Caco-2 (cell line): ENCODE measurements around the gene CFAP43. TPM values are rescaled to one million over a fixed set of nuclear protein-coding genes. Genes with fewer than 3 reads are reported as not detected.

Experiments
- BruUV-seq: library from RNA; stranded (reverse); fragments of 400-500 nt; replicated peaks from 2 replicates; lab custom pipeline; 2021; lab: Mats Ljungman, UMichigan
- CTCF ChIA-PET: fragments of 300-600 bp; sonication (Branson Sonifier 250); formaldehyde crosslinking; loops from one replicate; lab custom pipeline; 2022; ENCODE audit warnings: antibody characterized with exemption; lab: Charles Lee
- POLR2A ChIA-PET: fragments of 300-600 bp; sonication (Branson Sonifier 250); formaldehyde crosslinking; loops from one replicate; lab custom pipeline; 2022; ENCODE audit warnings: antibody characterized with exemption; lab: Charles Lee
- DNase-seq, 2 experiments: peaks; one replicate each; pipeline versions ENCODE4 v3.0.0 to v3.0.0-alpha.2; 2020 to 2022
- H3K27me3 ChIP-seq: replicated peaks from 2 replicates; pipeline ENCODE4 v1.6.0; 2011; ENCODE audit warnings: low read length; ENCODE audit not compliant: control insufficient read depth, insufficient read depth
- H3K36me3 ChIP-seq: 2 replicates; pipeline ENCODE4 v1.5.1; 2011; ENCODE audit warnings: low read length; ENCODE audit not compliant: control insufficient read depth, insufficient read depth
- H3K4me1 ChIP-seq: fragments of 250-450 bp; sonication (Bioruptor Pico); 2 replicates; pipeline ENCODE4 v1.5.1; 2020; ENCODE audit warnings: mild to moderate bottlenecking
- H3K4me3 ChIP-seq: 2 replicates; pipeline ENCODE4 v1.5.1; 2011; ENCODE audit warnings: low read depth, mild to moderate bottlenecking, control low read depth, low read length
- H3K9me3 ChIP-seq: fragments of 250-450 bp; sonication (Bioruptor Pico); 2 replicates; pipeline ENCODE4 v1.5.1; 2020; ENCODE audit warnings: mild to moderate bottlenecking, moderate library complexity
- H3K27ac Mint-ChIP-seq: one replicate; pipeline ENCODE4 v1.8.0; 2022; ENCODE audit warnings: mixed read lengths; ENCODE audit not compliant: unreplicated experiment
- H3K27me3 Mint-ChIP-seq: one replicate; pipeline ENCODE4 v1.8.0; 2022; ENCODE audit warnings: mixed read lengths; ENCODE audit not compliant: insufficient read depth, unreplicated experiment
- H3K36me3 Mint-ChIP-seq: one replicate; pipeline ENCODE4 v1.8.0; 2022; ENCODE audit warnings: mild to moderate bottlenecking, mixed read lengths; ENCODE audit not compliant: insufficient read depth, unreplicated experiment
- H3K4me1 Mint-ChIP-seq: one replicate; pipeline ENCODE4 v1.8.0; 2022; ENCODE audit warnings: low read depth, mixed read lengths; ENCODE audit not compliant: unreplicated experiment
- H3K4me3 Mint-ChIP-seq: one replicate; pipeline ENCODE4 v1.8.0; 2022; ENCODE audit warnings: mild to moderate bottlenecking, moderate library complexity, mixed read lengths; ENCODE audit not compliant: unreplicated experiment
- H3K9me3 Mint-ChIP-seq: one replicate; pipeline ENCODE4 v1.8.0; 2022; ENCODE audit warnings: mixed read lengths; ENCODE audit not compliant: unreplicated experiment
- intact Hi-C: fragments of 100-400 bp; cut with micrococcal nuclease; formaldehyde crosslinking; loops from one replicate; pipeline ENCODE4 v1.10.0; 2022; ENCODE audit not compliant: unreplicated experiment
- total RNA-seq: library from RNA; stranded (reverse); gene quantifications from 2 replicates; pipeline ENCODE4 v1.2.3, GENCODE V29; 2022
- TF ChIP-seq, protein P1 (sequence below), 2 experiments: fragments of 200-600 bp in 1 of 2; IDR thresholded peaks; 1 replicate in 1 of 2; 2 replicates in 1 of 2; pipeline versions ENCODE4 v1.5.1 to v1.8.0; 2011 to 2022; ENCODE audit warnings: antibody characterized with exemption in 1 of 2, control low read depth in 1 of 2, inconsistent platforms in 1 of 2, low read depth in 1 of 2, low read length in 1 of 2, mild to moderate bottlenecking in 1 of 2, moderate library complexity in 1 of 2; ENCODE audit not compliant: insufficient read depth in 1 of 2, severe bottlenecking in 1 of 2, unreplicated experiment in 1 of 2

CFAP43 gene
- total RNA-seq, 1 experiment from 2014 or later = 0.52 TPM

- intact Hi-C loops = no loop called here
- H3K27me3 ChIP-seq = no peaks in the 10 kb centered on the region
- Mint-ChIP-seq H3K9me3 (no peaks in the 10 kb centered on the region), H3K36me3 (peaks cover 80% of the 10 kb centered on the region), H3K27me3 (no peaks in the 10 kb centered on the region), H3K4me3 (no peak overlapping the region), H3K27ac (no peak overlapping the region), H3K4me1 (peaks cover 18% of the 10 kb centered on the region)
- ChIA-PET CTCF (no interaction called here), POLR2A (no interaction called here)
- TF ChIP-seq, protein P1, sequence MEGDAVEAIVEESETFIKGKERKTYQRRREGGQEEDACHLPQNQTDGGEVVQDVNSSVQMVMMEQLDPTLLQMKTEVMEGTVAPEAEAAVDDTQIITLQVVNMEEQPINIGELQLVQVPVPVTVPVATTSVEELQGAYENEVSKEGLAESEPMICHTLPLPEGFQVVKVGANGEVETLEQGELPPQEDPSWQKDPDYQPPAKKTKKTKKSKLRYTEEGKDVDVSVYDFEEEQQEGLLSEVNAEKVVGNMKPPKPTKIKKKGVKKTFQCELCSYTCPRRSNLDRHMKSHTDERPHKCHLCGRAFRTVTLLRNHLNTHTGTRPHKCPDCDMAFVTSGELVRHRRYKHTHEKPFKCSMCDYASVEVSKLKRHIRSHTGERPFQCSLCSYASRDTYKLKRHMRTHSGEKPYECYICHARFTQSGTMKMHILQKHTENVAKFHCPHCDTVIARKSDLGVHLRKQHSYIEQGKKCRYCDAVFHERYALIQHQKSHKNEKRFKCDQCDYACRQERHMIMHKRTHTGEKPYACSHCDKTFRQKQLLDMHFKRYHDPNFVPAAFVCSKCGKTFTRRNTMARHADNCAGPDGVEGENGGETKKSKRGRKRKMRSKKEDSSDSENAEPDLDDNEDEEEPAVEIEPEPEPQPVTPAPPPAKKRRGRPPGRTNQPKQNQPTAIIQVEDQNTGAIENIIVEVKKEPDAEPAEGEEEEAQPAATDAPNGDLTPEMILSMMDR (IDR thresholded peaks at IDR 0.05; ENCODE audit: insufficient read depth in 1 of 2, low read depth in 1 of 2, low read length in 1 of 2, severe bottlenecking in 1 of 2, unreplicated experiment in 1 of 2) = no peak
- no TSS peak for BruUV-seq
- H3K4me3 ChIP-seq = no peak overlapping the region
- peaks cover 31% of the 10 kb centered on the region for H3K4me1 ChIP-seq
- H3K9me3 ChIP-seq = no peaks in the 10 kb centered on the region
- H3K36me3 ChIP-seq = peaks cover 5% of the 10 kb centered on the region; the same call in 1 of the 2 replicates
- DNase-seq = no peak
These were observed 32.6 kb upstream of the CFAP43 start for GRCh38 chr10:104264783-104265182.

DNA sequence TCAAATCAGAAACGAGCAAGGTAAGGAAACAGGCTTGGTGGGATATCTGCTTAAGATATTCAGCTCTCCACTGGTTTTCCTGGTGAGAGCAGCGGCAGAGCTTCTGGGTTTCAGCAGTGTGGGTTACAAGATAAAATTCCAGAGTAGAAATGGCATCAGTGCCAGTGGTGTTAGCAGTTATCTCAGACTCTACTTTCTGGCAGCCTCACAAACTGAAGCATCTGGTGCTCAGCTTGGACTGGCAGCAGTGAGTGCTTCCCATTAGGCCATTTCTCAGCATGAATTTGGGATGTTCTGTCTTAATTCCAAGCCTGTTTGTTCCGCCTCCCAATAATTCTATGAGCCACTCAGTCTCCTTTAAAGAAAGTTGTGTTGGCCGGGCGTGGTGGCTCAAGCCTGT lies 29.9 kb upstream of the CFAP43 start:
- intact Hi-C loops = no loop called here
- Mint-ChIP-seq H3K4me1 (peaks cover 11% of the 10 kb centered on the region), H3K4me3 (no peak overlapping the region), H3K27ac (no peak overlapping the region), H3K9me3 (no peaks in the 10 kb centered on the region), H3K27me3 (no peaks in the 10 kb centered on the region), H3K36me3 (peaks cover 79% of the 10 kb centered on the region)
- peaks cover 5% of the 10 kb centered on the region; the same call in 1 of the 2 replicates for H3K36me3 ChIP-seq
- DNase-seq = no peak
- no peaks in the 10 kb centered on the region for H3K27me3 ChIP-seq
- TF ChIP-seq, protein P1 (IDR thresholded peaks at IDR 0.05; ENCODE audit: insufficient read depth in 1 of 2, low read depth in 1 of 2, low read length in 1 of 2, severe bottlenecking in 1 of 2, unreplicated experiment in 1 of 2) = no peak
- CTCF ChIA-PET = no interaction called here
- H3K9me3 ChIP-seq = no peaks in the 10 kb centered on the region
- POLR2A ChIA-PET = interaction anchor here (0.8 kb wide), 1 partner anchor 9 kb away, joined by 3 read pairs; no protein-coding TSS in a partner anchor
- H3K4me3 ChIP-seq = no peak overlapping the region
- no TSS peak for BruUV-seq
- peaks cover 25% of the 10 kb centered on the region for H3K4me1 ChIP-seq

- Mint-ChIP-seq H3K27me3 (no peaks in the 10 kb centered on the region), H3K9me3 (no peaks in the 10 kb centered on the region), H3K4me3 (no peak overlapping the region), H3K4me1 (peaks cover 11% of the 10 kb centered on the region), H3K36me3 (peaks cover 66% of the 10 kb centered on the region), H3K27ac (no peak overlapping the region)
- Histone ChIP-seq H3K27me3 (no peaks in the 10 kb centered on the region), H3K4me3 (no peak overlapping the region), H3K9me3 (no peaks in the 10 kb centered on the region), H3K4me1 (peaks cover 35% of the 10 kb centered on the region), H3K36me3 (peaks cover 5% of the 10 kb centered on the region; the same call in 1 of the 2 replicates)
- TF ChIP-seq, protein P1 (IDR thresholded peaks at IDR 0.05; ENCODE audit: insufficient read depth in 1 of 2, low read depth in 1 of 2, low read length in 1 of 2, severe bottlenecking in 1 of 2, unreplicated experiment in 1 of 2) = no peak
- BruUV-seq = no TSS peak
- intact Hi-C loops = no loop called here
- no peak for DNase-seq
- ChIA-PET POLR2A (no interaction called here), CTCF (no interaction called here)
These were observed 28.6 kb upstream of the CFAP43 start for GRCh38 chr10:104260775-104261115.
